H1 (cell line): ENCODE measurements around the gene LRRC14B. TPM values are rescaled to one million over a fixed set of nuclear protein-coding genes. Genes with fewer than 3 reads are reported as not detected.

Experiments used
- CTCF ChIA-PET: fragments of 300-600 bp; sonication (Branson Sonifier 250); formaldehyde crosslinking; loops from one replicate; lab custom pipeline; 2021; ENCODE audit not compliant: partially characterized antibody; lab: Charles Lee
- POLR2A ChIA-PET: fragments of 300-600 bp; sonication (Branson Sonifier 250); formaldehyde crosslinking; loops from one replicate; lab custom pipeline; 2021; ENCODE audit warnings: inconsistent platforms; ENCODE audit not compliant: partially characterized antibody; lab: Charles Lee
- DNase-seq, 2 experiments: peaks; one replicate each; pipeline versions ENCODE4 v3.0.0 to v3.0.0-alpha.2; 2010 to 2022; ENCODE audit warnings: low spot score in 2 of 2, low read depth in 1 of 2, mixed read lengths in 1 of 2
- FAIRE-seq: peaks from 2 replicates; lab custom pipeline; 2011; peaks lifted over from hg19 to GRCh38; lab: Jason Lieb, UNC
- H2AFZ ChIP-seq: 2 replicates; pipeline ENCODE4 v1.8.1; 2012; ENCODE audit warnings: low read length, inconsistent platforms
- H2AK5ac ChIP-seq: 2 replicates; pipeline ENCODE4 v1.6.1; 2013; ENCODE audit warnings: low read depth, low read length
- H2BK120ac ChIP-seq: replicated peaks from 2 replicates; pipeline ENCODE3; 2013; ENCODE audit warnings: low read depth, low read length, inconsistent platforms
- H2BK12ac ChIP-seq: 2 replicates; pipeline ENCODE4 v1.6.1; 2013; ENCODE audit warnings: low read depth, low read length
- H2BK15ac ChIP-seq: 2 replicates; pipeline ENCODE4 v1.6.1; 2013; ENCODE audit warnings: low read length
- H2BK20ac ChIP-seq: 2 replicates; pipeline ENCODE4 v1.6.1; 2013; ENCODE audit warnings: low read length
- H2BK5ac ChIP-seq: 2 replicates; pipeline ENCODE4 v1.6.1; 2013; ENCODE audit warnings: low read depth, low read length
- H3K14ac ChIP-seq: 2 replicates; pipeline ENCODE4 v1.6.1; 2013; ENCODE audit warnings: inconsistent platforms; ENCODE audit not compliant: insufficient read length
- H3K18ac ChIP-seq: 2 replicates; pipeline ENCODE4 v1.6.1; 2013; ENCODE audit warnings: low read length; ENCODE audit errors: extremely low read depth
- H3K23ac ChIP-seq: 2 replicates; pipeline ENCODE4 v1.6.1; 2013; ENCODE audit warnings: inconsistent platforms; ENCODE audit not compliant: insufficient read length
- H3K23me2 ChIP-seq: 2 replicates; pipeline ENCODE4 v1.6.1; 2013; ENCODE audit warnings: low read depth, low read length
- H3K27ac ChIP-seq: 2 replicates; pipeline ENCODE4 v1.6.1; 2011; ENCODE audit warnings: low read depth, low read length, inconsistent platforms
- H3K27me3 ChIP-seq, 4 experiments: replicated peaks in 1 of 4; 1 replicate in 1 of 4; 2 replicates in 3 of 4; pipeline versions ENCODE4 v1.6.1 to v1.8.1; 2011 to 2013; ENCODE audit warnings: low read length in 3 of 4, mild to moderate bottlenecking in 3 of 4, inconsistent platforms in 2 of 4, mixed read lengths in 2 of 4, moderate library complexity in 1 of 4; ENCODE audit not compliant: control insufficient read depth in 3 of 4, insufficient read depth in 3 of 4; ENCODE audit errors: extremely low read depth in 1 of 4
- H3K36me3 ChIP-seq, 4 experiments: 2 replicates each; pipeline versions ENCODE4 v1.6.1 to v1.8.1; 2011 to 2013; ENCODE audit warnings: mild to moderate bottlenecking in 4 of 4, low read length in 3 of 4, moderate library complexity in 2 of 4, control low read depth in 1 of 4, inconsistent platforms in 1 of 4; ENCODE audit not compliant: insufficient read depth in 4 of 4, control insufficient read depth in 2 of 4
- H3K4ac ChIP-seq: replicated peaks from 2 replicates; pipeline ENCODE3; 2013; ENCODE audit warnings: low read length, low read depth, mixed read lengths, inconsistent platforms; ENCODE audit not compliant: insufficient read length
- H3K4me1 ChIP-seq, 4 experiments: replicated peaks in 1 of 4; 1 replicate in 1 of 4; 2 replicates in 3 of 4; pipeline versions ENCODE4 v1.6.1 to v1.8.1; 2011 to 2013; ENCODE audit warnings: low read length in 3 of 4, inconsistent platforms in 2 of 4, mixed read lengths in 1 of 4; ENCODE audit not compliant: insufficient read depth in 4 of 4, control insufficient read depth in 3 of 4
- H3K4me2 ChIP-seq, 2 experiments: 2 replicates each; pipeline versions ENCODE4 v1.6.1 to v1.8.1; 2011 to 2013; ENCODE audit warnings: low read depth in 2 of 2, low read length in 2 of 2, control low read depth in 1 of 2, inconsistent platforms in 1 of 2, mild to moderate bottlenecking in 1 of 2; ENCODE audit not compliant: insufficient read depth in 1 of 2
- H3K4me3 ChIP-seq, 4 experiments: fragments of 200-600, 300-600 bp in 1 of 4; sonication (generic), shearing (Covaris generic), sonication (Bioruptor Twin) in 1 of 4; 2 replicates each; pipeline versions ENCODE4 v1.5.1 to v1.8.1; 2011 to 2016; ENCODE audit warnings: low read length in 4 of 4, low read depth in 3 of 4, control low read depth in 2 of 4, inconsistent platforms in 2 of 4, mild to moderate bottlenecking in 2 of 4, mixed read lengths in 1 of 4, moderate library complexity in 1 of 4; ENCODE audit not compliant: insufficient read depth in 2 of 4; ENCODE audit errors: extremely low read depth in 1 of 4
- H3K56ac ChIP-seq: replicated peaks from 2 replicates; pipeline ENCODE3; 2013; ENCODE audit warnings: low read depth, mild to moderate bottlenecking, mixed read lengths, low read length, inconsistent platforms; ENCODE audit not compliant: insufficient read length
- H3K79me1 ChIP-seq: 2 replicates; pipeline ENCODE4 v1.6.1; 2013; ENCODE audit warnings: low read depth, low read length, control low read depth
- H3K79me2 ChIP-seq, 2 experiments: 2 replicates each; pipeline versions ENCODE4 v1.6.1 to v1.8.1; 2012 to 2013; ENCODE audit warnings: low read length in 2 of 2, mild to moderate bottlenecking in 2 of 2, inconsistent platforms in 1 of 2; ENCODE audit not compliant: insufficient read depth in 2 of 2, control insufficient read depth in 1 of 2
- H3K9ac ChIP-seq, 4 experiments: replicated peaks in 1 of 4; 1 replicate in 1 of 4; 2 replicates in 3 of 4; pipeline versions ENCODE4 v1.6.1 to v1.8.1; 2011 to 2013; ENCODE audit warnings: low read depth in 3 of 4, low read length in 3 of 4, control low read depth in 2 of 4, mild to moderate bottlenecking in 2 of 4, moderate library complexity in 2 of 4, inconsistent platforms in 1 of 4; ENCODE audit errors: extremely low read depth in 1 of 4
- H3K9me3 ChIP-seq, 2 experiments: 2 replicates each; pipeline versions ENCODE4 v1.6.1 to v1.8.1; 2012 to 2013; ENCODE audit warnings: mild to moderate bottlenecking in 2 of 2, moderate library complexity in 2 of 2, control low read depth in 1 of 2, inconsistent platforms in 1 of 2, low read depth in 1 of 2, low read length in 1 of 2, mixed read lengths in 1 of 2; ENCODE audit not compliant: insufficient read depth in 2 of 2
- H4K20me1 ChIP-seq, 2 experiments: replicated peaks in 1 of 2; 2 replicates each; pipeline versions ENCODE3 to v1.8.1; 2011 to 2013; ENCODE audit warnings: inconsistent platforms in 2 of 2, low read length in 2 of 2, mild to moderate bottlenecking in 1 of 2; ENCODE audit not compliant: insufficient read depth in 2 of 2, control insufficient read depth in 1 of 2
- H4K5ac ChIP-seq: 2 replicates; pipeline ENCODE4 v1.6.1; 2013; ENCODE audit warnings: low read length, low read depth, mixed read lengths, inconsistent platforms; ENCODE audit not compliant: insufficient read length
- H4K8ac ChIP-seq: 2 replicates; pipeline ENCODE4 v1.8.0; 2013; ENCODE audit warnings: mild to moderate bottlenecking, moderate library complexity, low read length, inconsistent platforms; ENCODE audit not compliant: insufficient read depth; ENCODE audit errors: extremely low read depth
- H4K91ac ChIP-seq: replicated peaks from 2 replicates; pipeline ENCODE3; 2013; ENCODE audit warnings: low read length, mixed read lengths, inconsistent platforms; ENCODE audit not compliant: insufficient read length
- HDAC6 ChIP-seq: IDR thresholded peaks from one replicate; pipeline ENCODE4 v1.7.1; 2012; ENCODE audit warnings: low read depth, mild to moderate bottlenecking, inconsistent platforms, low read length, moderate library complexity
- MAX ChIP-seq: IDR thresholded peaks from 2 replicates; pipeline ENCODE4 v1.6.1; 2012; ENCODE audit warnings: inconsistent platforms
- RBBP5 ChIP-seq: IDR thresholded peaks from 2 replicates; pipeline ENCODE4 v1.7.1; 2012; ENCODE audit warnings: low read depth, mild to moderate bottlenecking, inconsistent platforms, low read length, moderate library complexity, borderline replicate concordance
- RFX5 ChIP-seq: IDR thresholded peaks from 2 replicates; pipeline ENCODE4 v1.6.1; 2011; ENCODE audit warnings: low read depth, low read length, improper control_type of control experiment, borderline replicate concordance
- SIX5 ChIP-seq: IDR thresholded peaks from 2 replicates; pipeline ENCODE4 v1.6.1; 2011; ENCODE audit warnings: mild to moderate bottlenecking, low read depth, low read length
- SP1 ChIP-seq: IDR thresholded peaks from 2 replicates; pipeline ENCODE4 v1.6.1; 2011; ENCODE audit warnings: low read depth, low read length
- YY1 ChIP-seq: IDR thresholded peaks from 2 replicates; pipeline ENCODE4 v1.6.1; 2011; ENCODE audit warnings: low read depth, mild to moderate bottlenecking, low read length
- WGBS, 2 experiments: shearing (Covaris generic) in 1 of 2; methylation state at CpG; one replicate each; pipeline versions ENCODE4 v1.1.6 to v1.1.7; 2013 to 2015; ENCODE audit warnings: low lambda C conversion rate in 2 of 2, mixed read lengths in 2 of 2, inconsistent platforms in 1 of 2, low coverage in 1 of 2, missing lambda C conversion rate in 1 of 2; ENCODE audit not compliant: insufficient replicate concordance in 2 of 2, insufficient coverage in 1 of 2, insufficient read length in 1 of 2; ENCODE audit errors: extremely low coverage in 1 of 2, missing lambda C conversion rate in 1 of 2; 5-methylcytosine and 5-hydroxymethylcytosine counted together
- polyA plus RNA-seq, 7 experiments: library from polyadenylated mRNA; depleted of rRNA in 3 of 7; stranded (reverse) in 5 of 7; unstranded in 2 of 7; fragments of >200 nt in 5 of 7; fragments of 200-250 nt in 2 of 7; gene quantifications; 1 replicate in 5 of 7; 2 replicates in 1 of 7; 4 replicates in 1 of 7; pipeline versions ENCODE4 v1.2.1 to v1.2.3, GENCODE V29; 2011 to 2013; ENCODE audit warnings: missing spikeins in 2 of 7, mixed read lengths in 2 of 7
- total RNA-seq: library from RNA; stranded (reverse); fragmentation: NEBNext Ultra II Directional; extraction: Animal tissue kit (Norgen Biotek cat#: 25700); gene quantifications from 2 replicates; pipeline ENCODE4 v1.2.1, GENCODE V29; 2021

Gene LRRC14B
- total and polyA plus RNA-seq, 2 of the 8 experiments (the other 6 are each of a cell fraction or from before 2014, with no cell fraction given) = not detected

GRCh38 chr5:200985-201384, 9.7 kb downstream of the LRRC14B start:
- 89% methylated on average over 3 of the region's 4 CpGs; no CpG with 5 or more reads in 1 of the 2 experiments for WGBS, 2 experiments
- H3K4me2 ChIP-seq = no peak overlapping the region
- no peaks in the 10 kb centered on the region for H3K9me3 ChIP-seq
- no peak for TF ChIP-seq MAX
- no peak for TF ChIP-seq YY1
- TF ChIP-seq HDAC6 = no peak
- no peak for TF ChIP-seq SIX5
- no peak for TF ChIP-seq RBBP5
- no peak for TF ChIP-seq SP1
- TF ChIP-seq RFX5 = no peak
- TF ChIP-seq, all 59 proteins: peak for 0
- no peaks in the 10 kb centered on the region for H3K23me2 ChIP-seq
- no peak overlapping the region for H3K56ac ChIP-seq
- H3K79me2 ChIP-seq = no peaks in the 10 kb centered on the region; a peak in 1 of 4 replicates
- H4K91ac ChIP-seq = no peak overlapping the region
- H3K4me3 ChIP-seq = no peak overlapping the region
- H3K18ac ChIP-seq = no peak overlapping the region
- H3K9ac ChIP-seq = no peak overlapping the region
- H3K79me1 ChIP-seq = no peaks in the 10 kb centered on the region; the same call in 1 of the 2 replicates
- H2AFZ ChIP-seq = no peak overlapping the region
- H4K8ac ChIP-seq = no peak overlapping the region
- no peak overlapping the region for H3K23ac ChIP-seq
- no peak overlapping the region for H3K14ac ChIP-seq
- H4K5ac ChIP-seq = no peak overlapping the region
- no peak overlapping the region for H2BK15ac ChIP-seq
- CTCF ChIA-PET = interaction anchor here (0.5 to 1.6 kb wide), 3 partner anchors 13 to 160 kb away, joined by 3 to 5 read pairs (median 4); no protein-coding TSS in a partner anchor
- H2AK5ac ChIP-seq = no peak overlapping the region
- no peak for DNase-seq
- no peak overlapping the region for H2BK20ac ChIP-seq
- H3K27ac ChIP-seq = no peak overlapping the region
- H2BK5ac ChIP-seq = no peak overlapping the region
- H3K4me1 ChIP-seq = no peaks in the 10 kb centered on the region
- no peak overlapping the region for H2BK12ac ChIP-seq
- peaks cover 2 to 16% (median 10%) of the 10 kb centered on the region in 4 experiments for H3K36me3 ChIP-seq
- H2BK120ac ChIP-seq = no peak overlapping the region
- H4K20me1 ChIP-seq = peaks cover 3 to 13% of the 10 kb centered on the region in 2 experiments
- no peaks in the 10 kb centered on the region for H3K27me3 ChIP-seq
- POLR2A ChIA-PET = interaction anchor here (1.1 kb wide), 1 partner anchor 10 kb away, joined by 3 read pairs; the partner anchor contains the start of gene LRRC14B
- FAIRE-seq = no peak
- no peak overlapping the region for H3K4ac ChIP-seq
